ENCODE data around the gene FURIN. TPM values are rescaled to one million over a fixed set of nuclear protein-coding genes. Genes with fewer than 3 reads are reported as not detected.
A peak's percentile ranks its signal among the peaks of the same experiment; 100 is the strongest.

The FURIN gene
- total and polyA plus RNA-seq, 9 of the 15 experiments (the other 6 are each of a cell fraction or from before 2014, with no cell fraction given) = 0.92 to 99.9 (median 34.8) TPM

GRCh38 chr15:90932660-90932991 is 64.2 kb downstream of the FURIN start (continued):
- TF ChIP-seq ZNF253 (CRISPR knock-in tag; conservative IDR thresholded peaks at IDR 0.05) (no peak), ZNF431 (CRISPR knock-in tag; IDR thresholded peaks at IDR 0.05) (0 out of 2 replicates have a peak, but pooled peaks have one; percentile 2), CTCFL (IDR thresholded peaks at IDR 0.05; ENCODE audit: borderline replicate concordance, insufficient read depth, low read depth, low read length, poor library complexity, severe bottlenecking) (no peak), ZNF146 (CRISPR knock-in tag; IDR thresholded peaks at IDR 0.05; ENCODE audit: unreplicated experiment) (no peak), ILK (tag; IDR thresholded peaks at IDR 0.05; ENCODE audit: borderline replicate concordance, low read depth) (no peak), POLR3A (IDR thresholded peaks at IDR 0.05; ENCODE audit: borderline replicate concordance, extremely low read depth, insufficient read depth, insufficient read length) (no peak), SMARCA5 (IDR thresholded peaks at IDR 0.05) (no peak), CBX3 (IDR thresholded peaks at IDR 0.05; ENCODE audit: borderline replicate concordance in 1 of 2, low read length in 2 of 2) (no peak), ZNF57 (CRISPR knock-in tag; IDR thresholded peaks at IDR 0.05) (no peak), BRF1 (IDR thresholded peaks at IDR 0.05; ENCODE audit: borderline replicate concordance, extremely low read depth, insufficient read length) (no peak), THRA (IDR thresholded peaks at IDR 0.05) (no peak), KAT8 (IDR thresholded peaks at IDR 0.05; ENCODE audit: low read depth) (no peak), EP400 (IDR thresholded peaks at IDR 0.05) (no peak), RBM22 (IDR thresholded peaks at IDR 0.05; ENCODE audit: low read depth, low read length, poor library complexity, severe bottlenecking) (peak; percentile 11), POLR2AphosphoS5 (IDR thresholded peaks at IDR 0.05; ENCODE audit: control insufficient read depth, insufficient read depth, low read depth, low read length) (no peak), BACH1 (tag; IDR thresholded peaks at IDR 0.05) (no peak), GATAD2A (IDR thresholded peaks at IDR 0.05) (no peak), ZFX (CRISPR knock-in tag; IDR thresholded peaks at IDR 0.05) (peak; percentile 6; the same call in 1 of the 2 replicates), TOE1 (IDR thresholded peaks at IDR 0.05; ENCODE audit: borderline replicate concordance) (0 out of 2 replicates have a peak, but pooled peaks have one; percentile 2), TOE1 (CRISPR knock-in tag; IDR thresholded peaks at IDR 0.05; ENCODE audit: borderline replicate concordance, low read depth) (no peak), GTF2F1 (IDR thresholded peaks at IDR 0.05; ENCODE audit: low read depth, low read length) (0 out of 2 replicates have a peak, but pooled peaks have one; percentile 2), SPI1 (IDR thresholded peaks at IDR 0.05; ENCODE audit: borderline replicate concordance, low read depth, low read length) (peak; percentile 31; the same call in 1 of the 2 replicates), ZNF764 (CRISPR knock-in tag; IDR thresholded peaks at IDR 0.05; ENCODE audit: low read depth) (no peak)

All from K562 (cell line).